ENCODE results near the gene RIMBP2. TPM values are rescaled to one million over a fixed set of nuclear protein-coding genes. Genes with fewer than 3 reads are reported as not detected.

Gene RIMBP2
- total and polyA plus RNA-seq, 7 experiments from 2014 or later, result 0.05 TPM; not detected in 6

DNA sequence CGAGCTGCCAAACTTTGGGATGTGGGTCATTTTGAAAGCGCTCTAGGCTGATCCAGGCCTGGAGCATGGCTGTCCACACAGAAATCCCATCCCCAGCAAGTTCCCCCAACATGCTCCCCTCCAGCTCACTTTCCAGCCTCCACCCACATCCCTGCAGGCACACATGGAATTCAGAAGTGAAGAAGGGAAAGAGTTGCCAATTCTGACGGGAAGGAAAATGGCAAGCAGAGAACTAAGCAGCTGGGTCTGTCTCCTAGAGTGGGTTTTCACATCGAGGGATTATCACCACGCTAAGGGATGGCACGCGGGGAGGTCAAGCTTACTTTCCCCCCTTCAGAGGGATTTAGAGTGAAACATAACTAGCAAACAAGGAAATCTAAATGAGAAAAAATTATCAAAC, 142.3 kb downstream of the RIMBP2 start:
- Histone ChIP-seq H3K27me3 (ENCODE audit: control insufficient read depth in 2 of 2, insufficient read depth in 2 of 2, low read length in 2 of 2) (no peaks in the 10 kb centered on the region), H3K4me1 (ENCODE audit: control insufficient read depth in 2 of 2, insufficient read depth in 2 of 2, low read length in 2 of 2) (no peaks in the 10 kb centered on the region), H3K27ac (ENCODE audit: low read depth, low read length) (no peak overlapping the region), H3K36me3 (ENCODE audit: control insufficient read depth in 2 of 3, insufficient read depth in 3 of 3, low read length in 3 of 3) (no peaks in the 10 kb centered on the region), H3K9me3 (ENCODE audit: control insufficient read depth in 2 of 3, low read length in 3 of 3) (no peaks in the 10 kb centered on the region), H3K4me3 (ENCODE audit: low read length) (no peak overlapping the region)
- POLR2A ChIA-PET, result no interaction called here
- ATAC-seq (no peak), DNase-seq (no peak)
- peaks cover 0 to 4% (median 0%) of the 10 kb centered on the region in 11 donors for H3K9me3 Mint-ChIP-seq
- peaks cover 0 to 3% (median 0%) of the 10 kb centered on the region in 7 donors for H3K4me1 Mint-ChIP-seq
- CTCF ChIA-PET, result no interaction called here
- intact Hi-C loops (cut with micrococcal nuclease), result no loop called here
- H3K36me3 Mint-ChIP-seq, result no peaks in the 10 kb centered on the region
- H3K4me3 Mint-ChIP-seq, result no peak overlapping the region
- peaks cover 0 to 11% (median 3%) of the 10 kb centered on the region in 5 donors for H3K27me3 Mint-ChIP-seq
- no peak overlapping the region for H3K27ac Mint-ChIP-seq

DNA sequence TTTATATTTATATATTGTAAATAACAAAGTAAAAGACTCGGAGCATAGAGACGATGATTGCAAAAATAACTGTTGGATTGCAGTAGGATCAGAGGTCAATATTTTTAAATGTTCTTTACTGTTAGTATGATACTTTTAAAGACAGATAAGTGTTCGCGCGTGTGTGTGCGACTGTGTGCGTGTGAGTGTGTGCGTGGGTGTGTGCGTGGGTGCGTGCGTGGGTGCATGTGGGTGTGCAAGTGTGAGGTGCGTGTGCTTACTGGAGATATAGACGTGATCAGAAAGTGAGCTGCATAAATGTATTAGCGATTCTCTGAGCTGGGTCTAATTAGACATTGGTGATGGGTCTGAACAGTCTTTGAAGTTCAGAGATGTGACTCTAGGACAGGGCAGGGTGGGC, 142.9 kb downstream of the RIMBP2 start:
- no peak for DNase-seq
- CTCF ChIA-PET, result no interaction called here
- Mint-ChIP-seq H3K4me1 (peaks cover 0 to 3% (median 0%) of the 10 kb centered on the region in 7 donors), H3K27me3 (peaks cover 0 to 11% (median 3%) of the 10 kb centered on the region in 5 donors), H3K27ac (no peak overlapping the region), H3K9me3 (peaks cover 0 to 2% (median 0%) of the 10 kb centered on the region in 11 donors), H3K4me3 (no peak overlapping the region), H3K36me3 (no peaks in the 10 kb centered on the region)
- intact Hi-C loops (cut with micrococcal nuclease), result no loop called here
- Histone ChIP-seq H3K4me1 (ENCODE audit: control insufficient read depth in 2 of 2, insufficient read depth in 2 of 2, low read length in 2 of 2) (no peaks in the 10 kb centered on the region), H3K27me3 (ENCODE audit: control insufficient read depth in 2 of 2, insufficient read depth in 2 of 2, low read length in 2 of 2) (no peaks in the 10 kb centered on the region), H3K4me3 (ENCODE audit: low read length) (no peak overlapping the region), H3K27ac (ENCODE audit: low read depth, low read length) (no peak overlapping the region), H3K36me3 (ENCODE audit: control insufficient read depth in 2 of 3, insufficient read depth in 3 of 3, low read length in 3 of 3) (no peaks in the 10 kb centered on the region), H3K9me3 (ENCODE audit: control insufficient read depth in 2 of 3, low read length in 3 of 3) (no peaks in the 10 kb centered on the region)
- no peak for ATAC-seq
- POLR2A ChIA-PET, result no interaction called here

DNA sequence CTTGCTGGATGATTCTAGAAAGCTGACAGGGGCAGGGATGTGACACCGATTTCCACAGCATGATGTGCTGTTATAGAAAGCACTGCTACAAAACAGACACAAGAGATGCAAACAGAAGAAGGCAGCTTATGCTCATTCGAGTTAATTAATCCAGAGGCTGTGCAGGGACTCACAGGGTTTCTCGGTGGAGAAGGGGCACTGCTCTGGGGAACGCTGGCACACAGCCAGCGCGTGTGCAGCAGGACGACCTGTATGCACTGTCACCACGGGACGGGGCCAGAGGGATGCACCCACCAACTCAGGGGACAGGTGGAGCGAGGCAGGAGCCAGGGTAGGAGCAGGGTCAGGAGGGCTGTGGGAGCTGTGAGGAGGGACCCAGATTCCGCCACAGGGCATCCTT, 143.5 kb downstream of the RIMBP2 start:
- H3K36me3 Mint-ChIP-seq, result no peaks in the 10 kb centered on the region
- DNase-seq (no peak), ATAC-seq (no peak)
- no peak overlapping the region for H3K27ac Mint-ChIP-seq
- ChIA-PET CTCF (no interaction called here), POLR2A (no interaction called here)
- no peak overlapping the region for H3K4me3 ChIP-seq (ENCODE audit: low read length)
- H3K9me3 ChIP-seq (ENCODE audit: control insufficient read depth in 2 of 3, low read length in 3 of 3), result no peaks in the 10 kb centered on the region
- H3K4me1 Mint-ChIP-seq, result peaks cover 0 to 3% (median 0%) of the 10 kb centered on the region in 7 donors
- peaks cover 0 to 11% (median 3%) of the 10 kb centered on the region in 5 donors for H3K27me3 Mint-ChIP-seq
- H3K27ac ChIP-seq (ENCODE audit: low read depth, low read length), result no peak overlapping the region
- H3K4me1 ChIP-seq (ENCODE audit: control insufficient read depth in 2 of 2, insufficient read depth in 2 of 2, low read length in 2 of 2), result no peaks in the 10 kb centered on the region
- H3K4me3 Mint-ChIP-seq, result no peak overlapping the region
- no peaks in the 10 kb centered on the region for H3K27me3 ChIP-seq (ENCODE audit: control insufficient read depth in 2 of 2, insufficient read depth in 2 of 2, low read length in 2 of 2)
- peaks cover 0 to 4% (median 0%) of the 10 kb centered on the region in 11 donors for H3K9me3 Mint-ChIP-seq
- H3K36me3 ChIP-seq (ENCODE audit: control insufficient read depth in 2 of 3, insufficient read depth in 3 of 3, low read length in 3 of 3), result no peaks in the 10 kb centered on the region
- intact Hi-C loops (cut with micrococcal nuclease), result no loop called here

DNA sequence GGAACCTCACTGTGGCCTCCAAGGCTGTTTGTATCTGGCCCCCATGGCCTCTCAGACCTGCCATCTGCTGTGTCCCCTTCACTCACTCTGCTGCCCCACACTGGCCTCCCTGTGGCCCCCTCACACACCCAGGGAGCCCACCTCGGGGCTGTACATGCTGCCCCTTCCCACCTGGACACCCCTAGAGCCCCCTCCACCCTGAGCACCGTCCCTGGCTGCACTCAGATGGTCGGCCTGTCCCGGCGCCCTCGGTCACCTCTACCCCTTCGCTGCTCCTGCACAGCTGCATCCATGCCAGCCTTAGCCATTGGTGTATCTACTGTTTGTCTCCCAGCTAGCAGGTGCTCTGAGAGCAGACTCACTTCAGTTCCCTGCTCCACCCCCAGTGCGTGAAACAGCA, 144.4 kb downstream of the RIMBP2 start:
- Mint-ChIP-seq H3K9me3 (peaks cover 0 to 8% (median 2%) of the 10 kb centered on the region in 11 donors), H3K4me3 (no peak overlapping the region), H3K27me3 (peaks cover 0 to 11% (median 3%) of the 10 kb centered on the region in 5 donors), H3K36me3 (no peaks in the 10 kb centered on the region), H3K4me1 (peaks cover 0 to 3% (median 0%) of the 10 kb centered on the region in 7 donors), H3K27ac (no peak overlapping the region)
- intact Hi-C loops (cut with micrococcal nuclease), result no loop called here
- Histone ChIP-seq H3K27me3 (ENCODE audit: control insufficient read depth in 2 of 2, insufficient read depth in 2 of 2, low read length in 2 of 2) (no peaks in the 10 kb centered on the region), H3K36me3 (ENCODE audit: control insufficient read depth in 2 of 3, insufficient read depth in 3 of 3, low read length in 3 of 3) (no peaks in the 10 kb centered on the region), H3K4me1 (ENCODE audit: control insufficient read depth in 2 of 2, insufficient read depth in 2 of 2, low read length in 2 of 2) (no peaks in the 10 kb centered on the region), H3K27ac (ENCODE audit: low read depth, low read length) (no peak overlapping the region), H3K4me3 (ENCODE audit: low read length) (no peak overlapping the region), H3K9me3 (ENCODE audit: control insufficient read depth in 2 of 3, low read length in 3 of 3) (peaks cover 0 to 1% (median 0%) of the 10 kb centered on the region in 3 experiments)
- ChIA-PET POLR2A (no interaction called here), CTCF (no interaction called here)
- DNase-seq (no peak), ATAC-seq (no peak)

DNA sequence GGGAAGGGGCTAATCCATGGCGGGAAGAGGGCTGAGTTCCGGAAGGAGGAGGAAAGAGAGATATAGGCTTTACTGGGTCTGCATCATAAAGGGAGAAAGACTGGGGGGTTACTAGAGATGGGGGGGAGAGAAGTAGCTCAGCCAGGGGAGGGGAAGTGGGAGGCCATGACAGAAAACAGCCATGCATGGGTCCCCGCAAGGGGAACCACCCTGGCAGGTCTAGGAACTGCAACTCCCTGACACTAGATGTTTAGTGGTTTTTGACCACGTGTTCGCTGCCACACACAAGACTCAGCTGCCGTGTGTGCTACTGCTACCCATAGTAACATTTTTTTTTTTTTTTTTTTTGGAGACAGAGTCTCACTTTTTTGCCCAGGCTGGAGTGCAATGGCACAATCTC, 145.0 kb downstream of the RIMBP2 start:
- Histone ChIP-seq H3K27ac (ENCODE audit: low read depth, low read length) (no peak overlapping the region), H3K36me3 (ENCODE audit: control insufficient read depth in 2 of 3, insufficient read depth in 3 of 3, low read length in 3 of 3) (no peaks in the 10 kb centered on the region), H3K9me3 (ENCODE audit: control insufficient read depth in 2 of 3, low read length in 3 of 3) (peaks cover 0 to 8% (median 0%) of the 10 kb centered on the region in 3 experiments), H3K27me3 (ENCODE audit: control insufficient read depth in 2 of 2, insufficient read depth in 2 of 2, low read length in 2 of 2) (no peaks in the 10 kb centered on the region), H3K4me3 (ENCODE audit: low read length) (no peak overlapping the region), H3K4me1 (ENCODE audit: control insufficient read depth in 2 of 2, insufficient read depth in 2 of 2, low read length in 2 of 2) (no peaks in the 10 kb centered on the region)
- DNase-seq (no peak), ATAC-seq (no peak)
- intact Hi-C loops (cut with micrococcal nuclease), result no loop called here
- H3K9me3 Mint-ChIP-seq, result peaks cover 0 to 10% (median 4%) of the 10 kb centered on the region in 11 donors
- H3K4me3 Mint-ChIP-seq, result no peak overlapping the region
- H3K36me3 Mint-ChIP-seq, result no peaks in the 10 kb centered on the region
- peaks cover 0 to 11% (median 3%) of the 10 kb centered on the region in 5 donors for H3K27me3 Mint-ChIP-seq
- H3K27ac Mint-ChIP-seq, result no peak overlapping the region
- peaks cover 0 to 3% (median 0%) of the 10 kb centered on the region in 7 donors for H3K4me1 Mint-ChIP-seq
- POLR2A ChIA-PET, result no interaction called here
- CTCF ChIA-PET, result no interaction called here

DNA sequence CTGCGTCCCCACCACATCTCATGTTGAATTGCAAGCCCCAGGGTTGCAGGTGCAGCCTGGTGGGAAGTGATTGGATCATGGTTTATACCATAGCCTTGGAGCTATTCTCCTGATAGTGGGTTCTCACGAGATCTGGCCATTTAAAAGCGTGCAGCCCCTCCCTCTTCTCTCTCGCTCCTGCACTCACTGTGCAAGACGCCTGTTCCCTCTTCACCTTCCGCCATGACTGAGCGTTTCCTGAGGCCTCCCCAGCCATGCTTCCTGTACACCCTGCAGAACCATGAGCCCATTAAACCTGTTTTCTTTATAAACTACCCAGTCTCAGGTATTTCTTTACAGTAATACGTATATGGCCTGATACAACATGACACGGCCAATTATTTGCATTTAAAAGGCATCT, 146.6 kb downstream of the RIMBP2 start:
- Histone ChIP-seq H3K9me3 (ENCODE audit: control insufficient read depth in 2 of 3, low read length in 3 of 3) (peaks cover 0 to 9% (median 0%) of the 10 kb centered on the region in 3 experiments), H3K36me3 (ENCODE audit: control insufficient read depth in 2 of 3, insufficient read depth in 3 of 3, low read length in 3 of 3) (no peaks in the 10 kb centered on the region), H3K4me1 (ENCODE audit: control insufficient read depth in 2 of 2, insufficient read depth in 2 of 2, low read length in 2 of 2) (no peaks in the 10 kb centered on the region), H3K4me3 (ENCODE audit: low read length) (no peak overlapping the region), H3K27ac (ENCODE audit: low read depth, low read length) (no peak overlapping the region), H3K27me3 (ENCODE audit: control insufficient read depth in 2 of 2, insufficient read depth in 2 of 2, low read length in 2 of 2) (no peaks in the 10 kb centered on the region)
- DNase-seq, result no peak
- intact Hi-C loops (cut with micrococcal nuclease), result no loop called here
- H3K27ac Mint-ChIP-seq, result no peak overlapping the region
- peaks cover 0 to 2% (median 0%) of the 10 kb centered on the region in 5 donors for H3K36me3 Mint-ChIP-seq
- no peak for ATAC-seq
- H3K4me3 Mint-ChIP-seq, result no peak overlapping the region
- ChIA-PET POLR2A (no interaction called here), CTCF (no interaction called here)
- H3K9me3 Mint-ChIP-seq, result peaks cover 0 to 24% (median 8%) of the 10 kb centered on the region in 11 donors
- H3K27me3 Mint-ChIP-seq, result peaks cover 0 to 12% (median 2%) of the 10 kb centered on the region in 5 donors
- peaks cover 0 to 3% (median 0%) of the 10 kb centered on the region in 7 donors for H3K4me1 Mint-ChIP-seq

DNA sequence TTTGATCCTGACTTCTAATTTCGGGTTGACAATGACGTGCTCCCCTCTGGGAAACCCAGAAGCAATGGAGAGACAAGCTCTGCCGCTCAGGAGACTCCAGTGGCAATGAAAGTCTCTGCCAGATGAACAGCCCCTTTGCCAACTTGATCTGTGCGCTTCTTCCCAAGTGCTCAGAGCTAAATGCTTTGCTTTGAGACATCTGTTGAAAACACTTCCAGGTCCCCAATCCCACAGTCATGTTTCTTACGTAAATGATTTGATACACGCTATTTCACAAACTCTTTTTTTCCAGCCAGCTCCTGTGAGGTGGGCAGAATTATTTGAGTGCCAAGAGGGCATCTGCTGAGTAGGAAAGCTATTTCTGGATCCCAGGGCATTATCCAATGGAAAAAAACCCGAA, 147.6 kb downstream of the RIMBP2 start:
- peaks cover 6 to 29% (median 9%) of the 10 kb centered on the region in 11 donors for H3K9me3 Mint-ChIP-seq
- intact Hi-C loops (cut with micrococcal nuclease), result no loop called here
- ChIA-PET POLR2A (no interaction called here), CTCF (no interaction called here)
- no peak for DNase-seq
- peaks cover 0 to 22% (median 6%) of the 10 kb centered on the region in 5 donors for H3K27me3 Mint-ChIP-seq
- Histone ChIP-seq H3K36me3 (ENCODE audit: control insufficient read depth in 2 of 3, insufficient read depth in 3 of 3, low read length in 3 of 3) (no peaks in the 10 kb centered on the region), H3K27me3 (ENCODE audit: control insufficient read depth in 2 of 2, insufficient read depth in 2 of 2, low read length in 2 of 2) (no peaks in the 10 kb centered on the region), H3K27ac (ENCODE audit: low read depth, low read length) (no peak overlapping the region), H3K9me3 (ENCODE audit: control insufficient read depth in 2 of 3, low read length in 3 of 3) (peaks cover 0 to 9% (median 0%) of the 10 kb centered on the region in 3 experiments), H3K4me1 (ENCODE audit: control insufficient read depth in 2 of 2, insufficient read depth in 2 of 2, low read length in 2 of 2) (no peaks in the 10 kb centered on the region), H3K4me3 (ENCODE audit: low read length) (no peak overlapping the region)
- H3K27ac Mint-ChIP-seq, result no peak overlapping the region
- H3K36me3 Mint-ChIP-seq, result peaks cover 0 to 4% (median 0%) of the 10 kb centered on the region in 5 donors
- ATAC-seq, result no peak
- peaks cover 0 to 3% (median 0%) of the 10 kb centered on the region in 7 donors for H3K4me1 Mint-ChIP-seq
- no peak overlapping the region for H3K4me3 Mint-ChIP-seq

Measured in naive thymus-derived CD4-positive, alpha-beta T cell (primary cell).